ENCODE results near the gene SERPINA4.

SERPINA4 gene

GRCh38 chr14:94560751-94561655 lies at the start of gene SERPINA4:
TSS of gene SERPINA4 (plus strand) at chr14:94561442. CDS start at chr14:94563483, 2,041 bp downstream.
- DNase-seq (ENCODE audit: low read depth) = no peak

- no peak for DNase-seq (ENCODE audit: low read depth)
Observed at GRCh38 chr14:94514351-94514750, 46.9 kb upstream of the SERPINA4 start.

- no peak for DNase-seq (ENCODE audit: low read depth)
Observed at GRCh38 chr14:94515426-94515825, 45.8 kb upstream of the SERPINA4 start.

GRCh38 chr14:94515856-94516255 lies 45.4 kb upstream of the SERPINA4 start:
- no peak for DNase-seq (ENCODE audit: low read depth)

- no peak for DNase-seq (ENCODE audit: low read depth)
Observed at GRCh38 chr14:94517248-94517640, 44.0 kb upstream of the SERPINA4 start.

GRCh38 chr14:94517641-94518257 lies 43.5 kb upstream of the SERPINA4 start:
- no peak for DNase-seq (ENCODE audit: low read depth)

- no peak for DNase-seq (ENCODE audit: low read depth)
Observed at GRCh38 chr14:94521375-94522114, 39.7 kb upstream of the SERPINA4 start.

- no peak for DNase-seq (ENCODE audit: low read depth)
Observed at GRCh38 chr14:94522115-94522724, 39.0 kb upstream of the SERPINA4 start.

- no peak for DNase-seq (ENCODE audit: low read depth)
Observed at GRCh38 chr14:94523265-94523664, 38.0 kb upstream of the SERPINA4 start.

- no peak for DNase-seq (ENCODE audit: low read depth)
Observed at GRCh38 chr14:94524093-94524492, 37.1 kb upstream of the SERPINA4 start.

GRCh38 chr14:94531187-94531586 lies 30.1 kb upstream of the SERPINA4 start:
- no peak for DNase-seq (ENCODE audit: low read depth)

GRCh38 chr14:94532447-94532846 lies 28.8 kb upstream of the SERPINA4 start:
- DNase-seq (ENCODE audit: low read depth) = no peak

GRCh38 chr14:94535506-94535905 lies 25.7 kb upstream of the SERPINA4 start:
- DNase-seq (ENCODE audit: low read depth) = no peak

GRCh38 chr14:94536836-94537235 lies 24.4 kb upstream of the SERPINA4 start:
- no peak for DNase-seq (ENCODE audit: low read depth)

GRCh38 chr14:94538070-94538740 lies 23.0 kb upstream of the SERPINA4 start:
- no peak for DNase-seq (ENCODE audit: low read depth)

- no peak for DNase-seq (ENCODE audit: low read depth)
Observed at GRCh38 chr14:94539181-94539580, 22.1 kb upstream of the SERPINA4 start.

- no peak for DNase-seq (ENCODE audit: low read depth)
Observed at GRCh38 chr14:94540031-94540794, 21.0 kb upstream of the SERPINA4 start.

GRCh38 chr14:94541234-94541975 lies 19.8 kb upstream of the SERPINA4 start:
- DNase-seq (ENCODE audit: low read depth) = no peak

- no peak for DNase-seq (ENCODE audit: low read depth)
Observed at GRCh38 chr14:94542111-94542810, 19.0 kb upstream of the SERPINA4 start.
